ENCODE measurements around the gene PRPH2.

- no peak for TF ChIP-seq EZH2phosphoT487 (IDR thresholded peaks at IDR 0.05; ENCODE audit: borderline replicate concordance, low read depth, low read length)
- no peak for TF ChIP-seq CTCF (conservative IDR thresholded peaks at IDR 0.05; ENCODE audit: low read length)
Observed at GRCh38 chr6:42688281-42688680, 34.1 kb downstream of the PRPH2 start.

Data from OCI-LY7 (cell line).